SJSA1 (cell line): Measurements from ENCODE around the gene CSRP3. TPM values are rescaled to one million over a fixed set of nuclear protein-coding genes. Genes with fewer than 3 reads are reported as not detected.

ENCODE experiments used
- DNase-seq, 2 experiments: peaks; one replicate each; pipeline ENCODE4 v3.0.0-alpha.2; 2015 to 2020; ENCODE audit warnings: low spot score in 2 of 2, low read depth in 1 of 2
- H3K27ac ChIP-seq: fragments of 250-450 bp; sonication (Bioruptor Pico); 2 replicates; pipeline ENCODE4 v1.5.1; 2020; ENCODE audit warnings: mild to moderate bottlenecking, moderate library complexity
- H3K27me3 ChIP-seq: fragments of 250-450 bp; sonication (Bioruptor Pico); replicated peaks from 2 replicates; pipeline ENCODE4 v1.5.1; 2020; ENCODE audit warnings: mild to moderate bottlenecking, moderate library complexity
- H3K36me3 ChIP-seq: fragments of 250-450 bp; sonication (Bioruptor Pico); 2 replicates; pipeline ENCODE4 v1.5.1; 2020; ENCODE audit warnings: mild to moderate bottlenecking
- H3K4me1 ChIP-seq: fragments of 250-450 bp; sonication (Bioruptor Pico); replicated peaks from 2 replicates; pipeline ENCODE4 v1.6.1; 2021; ENCODE audit warnings: mild to moderate bottlenecking
- H3K4me3 ChIP-seq: fragments of 250-450 bp; sonication (Bioruptor Pico); 2 replicates; pipeline ENCODE4 v1.5.1; 2020; ENCODE audit warnings: mild to moderate bottlenecking
- H3K9me3 ChIP-seq: fragments of 250-450 bp; sonication (Bioruptor Pico); replicated peaks from 2 replicates; pipeline ENCODE4 v1.5.1; 2020; ENCODE audit warnings: mild to moderate bottlenecking
- total RNA-seq: library from RNA; depleted of rRNA; stranded (reverse); fragments of >200 nt; shearing (Covaris generic); gene quantifications from 2 replicates; pipeline ENCODE4 v1.2.3, GENCODE V29; 2014; rRNA removed

CSRP3 gene
- total RNA-seq: not detected in 2 replicates

DNA sequence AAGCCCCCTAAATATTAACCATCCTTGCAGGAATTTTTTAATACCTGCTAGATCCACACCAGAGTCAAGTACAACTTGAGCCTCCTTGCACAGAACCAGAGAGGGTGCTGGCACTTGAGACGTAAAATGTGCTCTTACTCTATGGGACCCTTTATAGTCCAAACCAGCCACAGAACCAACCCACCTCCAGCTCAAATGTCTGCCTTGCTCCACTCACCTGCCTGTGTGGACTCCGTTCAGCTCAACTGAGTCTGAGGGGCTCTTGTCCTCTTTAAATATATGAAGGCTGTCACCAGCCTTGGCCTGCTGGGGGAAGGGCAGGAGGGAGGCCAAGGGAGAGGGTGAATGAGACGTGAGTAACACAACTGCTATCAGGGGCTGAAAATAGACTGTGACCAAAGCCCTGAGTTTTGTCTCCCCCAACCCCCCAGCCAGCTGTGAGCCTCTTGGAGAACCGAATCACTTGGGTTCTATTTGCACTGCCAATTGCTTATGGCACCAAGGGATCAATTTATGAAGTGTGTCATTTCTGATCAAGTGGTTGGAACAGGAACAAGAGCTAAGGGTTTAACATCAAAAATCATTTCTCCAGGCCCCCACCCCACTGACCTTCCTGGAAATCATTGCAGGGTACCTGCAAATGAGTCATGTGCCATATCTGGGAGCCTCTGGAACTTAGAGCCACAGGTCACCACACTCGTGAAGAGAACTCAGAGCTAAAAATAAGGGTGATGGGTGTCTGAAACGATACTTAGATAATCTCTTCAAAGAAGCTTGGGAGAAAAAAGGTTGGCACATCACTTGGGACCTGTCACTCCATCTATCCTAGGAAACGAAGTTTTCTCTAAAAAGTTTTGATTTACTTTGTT, at the start of gene CSRP3:
Gene CSRP3 (minus strand): TSS at position 247 of the 869 bp plus-strand sequence. CDS start 9,535 bp downstream, outside the sequence.
- no peak for DNase-seq

DNA sequence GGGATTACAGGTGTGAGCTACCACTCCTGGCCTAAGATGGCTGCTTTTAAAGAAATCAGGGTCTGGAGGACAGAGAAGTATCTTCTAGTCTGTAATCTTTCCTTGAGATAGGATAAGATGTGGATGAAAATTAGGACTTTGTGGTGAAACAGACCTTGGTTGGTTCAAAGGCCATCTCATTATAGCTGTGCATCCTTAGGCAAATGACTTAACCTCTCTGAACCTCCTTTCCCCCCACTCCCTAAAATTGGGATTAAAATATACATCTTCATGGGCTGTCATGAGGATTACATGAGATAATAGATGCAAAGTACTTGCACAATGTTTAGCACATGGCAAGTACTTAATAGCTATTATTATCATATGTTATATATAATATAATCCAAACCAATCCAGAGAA, 49.8 kb upstream of the CSRP3 start:
- Histone ChIP-seq H3K36me3 (no peaks in the 10 kb centered on the region), H3K27me3 (no peaks in the 10 kb centered on the region), H3K27ac (no peak overlapping the region), H3K4me1 (no peaks in the 10 kb centered on the region), H3K4me3 (no peak overlapping the region), H3K9me3 (no peaks in the 10 kb centered on the region)
- no peak for DNase-seq

More for the DNA sequence above, at the start of gene CSRP3:
- H3K9me3 ChIP-seq: no peaks in the 10 kb centered on the region
- no peak within 1 kb of the TSS for H3K27ac ChIP-seq
- no peaks in the 10 kb centered on the region for H3K36me3 ChIP-seq
- H3K4me1 ChIP-seq: no peaks in the 10 kb centered on the region
- H3K4me3 ChIP-seq: no peak within 1 kb of the TSS
- H3K27me3 ChIP-seq: no peaks in the 10 kb centered on the region

DNA sequence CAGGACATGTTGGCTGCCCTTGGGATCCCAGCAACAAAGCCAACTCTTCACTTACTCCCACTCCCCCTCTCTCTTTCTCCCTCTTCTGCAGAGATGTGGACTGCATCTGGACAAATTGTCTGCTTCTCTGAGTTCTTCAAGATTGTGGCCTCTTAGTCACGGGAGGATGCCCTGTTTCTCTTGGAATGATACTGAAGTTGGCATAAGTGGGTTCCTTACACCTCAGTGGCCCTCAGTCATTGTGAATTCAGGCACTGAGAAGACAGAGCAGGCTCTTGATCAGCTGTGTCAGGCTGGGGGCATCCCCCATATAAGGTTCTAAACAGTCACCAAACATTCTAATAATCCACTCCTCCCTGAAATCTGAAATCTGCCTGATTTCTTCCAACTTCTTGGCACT, 45.0 kb upstream of the CSRP3 start:
- no peaks in the 10 kb centered on the region for H3K9me3 ChIP-seq
- DNase-seq: no peak
- peaks cover 3% of the 10 kb centered on the region for H3K4me1 ChIP-seq
- no peaks in the 10 kb centered on the region for H3K27me3 ChIP-seq
- H3K4me3 ChIP-seq: no peak overlapping the region
- H3K27ac ChIP-seq: no peak overlapping the region
- H3K36me3 ChIP-seq: no peaks in the 10 kb centered on the region

DNA sequence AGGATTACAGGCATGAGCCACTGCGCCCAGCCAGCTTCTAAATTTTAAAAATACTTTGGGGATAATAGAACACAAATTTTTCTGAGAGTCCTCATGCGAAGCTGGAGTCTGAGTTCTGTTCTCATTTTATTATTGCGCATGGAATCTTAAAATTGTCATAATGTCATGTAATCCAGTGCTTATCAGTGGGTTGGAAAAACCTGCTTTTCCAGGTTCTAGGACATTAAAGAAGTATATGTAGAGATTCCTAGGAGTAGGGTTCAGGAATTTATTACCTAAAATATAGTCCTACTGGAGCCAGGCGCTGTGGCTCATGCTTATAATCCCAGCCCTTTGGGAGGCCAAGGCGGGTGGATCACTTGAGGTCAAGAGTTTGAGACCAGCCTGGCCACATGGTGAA, 43.6 kb upstream of the CSRP3 start:
- peaks cover 3% of the 10 kb centered on the region for H3K4me1 ChIP-seq
- H3K27me3 ChIP-seq: no peaks in the 10 kb centered on the region
- no peak overlapping the region for H3K4me3 ChIP-seq
- DNase-seq: no peak
- no peaks in the 10 kb centered on the region for H3K9me3 ChIP-seq
- H3K27ac ChIP-seq: no peak overlapping the region
- peaks cover 2% of the 10 kb centered on the region; the same call in 1 of the 2 replicates for H3K36me3 ChIP-seq

DNA sequence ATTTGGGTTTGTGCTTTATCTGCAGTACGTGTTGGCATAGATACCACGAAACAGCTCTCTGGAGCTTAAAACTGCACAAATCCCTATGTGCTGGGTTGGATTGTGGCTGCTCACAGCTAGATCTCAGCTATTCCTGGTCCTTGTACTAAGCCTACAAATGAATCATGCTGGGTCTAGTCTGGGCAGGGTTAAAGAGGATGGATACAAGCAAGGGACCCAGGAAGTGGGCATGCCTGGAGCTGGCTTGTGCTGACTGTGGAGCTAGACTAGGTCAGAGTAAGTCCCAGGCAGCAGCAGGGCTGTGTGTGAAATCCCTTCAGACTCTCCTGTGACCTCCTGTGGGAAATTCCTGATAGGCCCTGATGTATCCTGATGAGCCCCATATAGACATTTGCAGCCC, 42.8 kb upstream of the CSRP3 start:
- Histone ChIP-seq H3K4me1 (peaks cover 3% of the 10 kb centered on the region), H3K4me3 (no peak overlapping the region), H3K36me3 (peaks cover 2% of the 10 kb centered on the region; the same call in 1 of the 2 replicates), H3K9me3 (no peaks in the 10 kb centered on the region), H3K27ac (no peak overlapping the region), H3K27me3 (no peaks in the 10 kb centered on the region)
- DNase-seq: no peak

DNA sequence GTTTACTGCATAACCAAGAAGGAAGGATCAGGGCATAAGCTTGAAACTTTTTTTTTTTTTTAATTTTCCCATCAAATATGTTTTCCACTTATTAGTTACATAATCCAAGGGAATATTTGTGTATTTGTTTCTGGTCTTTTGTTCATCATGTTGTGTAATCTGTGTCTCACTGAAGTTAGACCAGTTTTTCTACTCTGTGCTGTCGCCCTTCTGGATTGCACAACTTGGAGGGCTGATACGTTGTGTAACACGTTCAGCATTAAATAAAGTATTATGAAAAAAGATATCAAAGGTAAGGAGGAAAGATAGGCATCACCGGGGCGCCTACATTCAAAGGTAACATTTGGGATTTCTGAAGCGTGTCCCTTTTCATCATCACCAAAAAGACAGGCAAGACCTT, 42.3 kb upstream of the CSRP3 start:
- H3K27ac ChIP-seq: no peak overlapping the region
- no peaks in the 10 kb centered on the region for H3K27me3 ChIP-seq
- DNase-seq: no peak
- peaks cover 3% of the 10 kb centered on the region for H3K4me1 ChIP-seq
- H3K36me3 ChIP-seq: peaks cover 2% of the 10 kb centered on the region; the same call in 1 of the 2 replicates
- H3K9me3 ChIP-seq: no peaks in the 10 kb centered on the region
- H3K4me3 ChIP-seq: no peak overlapping the region

DNA sequence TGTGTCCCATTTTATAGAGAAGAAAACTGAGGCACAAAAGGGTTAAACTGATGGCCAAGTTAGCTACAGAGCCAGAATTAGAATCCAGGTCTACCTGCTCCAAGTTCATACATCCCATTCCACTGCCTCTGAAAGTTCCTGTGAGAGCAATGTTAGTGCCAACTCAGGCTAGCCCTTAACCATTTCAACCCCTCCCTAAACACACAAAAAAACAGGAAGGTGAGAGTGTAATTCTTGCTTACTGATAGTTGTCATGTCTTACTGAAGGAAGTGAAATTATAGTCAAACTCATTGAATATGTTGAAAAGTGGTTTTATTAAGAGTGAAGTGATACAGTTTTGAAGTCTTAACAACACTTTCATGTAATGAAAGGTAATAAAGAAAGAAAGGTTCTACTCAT, 41.8 kb upstream of the CSRP3 start:
- Histone ChIP-seq H3K27me3 (no peaks in the 10 kb centered on the region), H3K9me3 (no peaks in the 10 kb centered on the region), H3K27ac (no peak overlapping the region), H3K4me3 (no peak overlapping the region), H3K4me1 (peaks cover 3% of the 10 kb centered on the region), H3K36me3 (peaks cover 7% of the 10 kb centered on the region)
- DNase-seq: no peak

DNA sequence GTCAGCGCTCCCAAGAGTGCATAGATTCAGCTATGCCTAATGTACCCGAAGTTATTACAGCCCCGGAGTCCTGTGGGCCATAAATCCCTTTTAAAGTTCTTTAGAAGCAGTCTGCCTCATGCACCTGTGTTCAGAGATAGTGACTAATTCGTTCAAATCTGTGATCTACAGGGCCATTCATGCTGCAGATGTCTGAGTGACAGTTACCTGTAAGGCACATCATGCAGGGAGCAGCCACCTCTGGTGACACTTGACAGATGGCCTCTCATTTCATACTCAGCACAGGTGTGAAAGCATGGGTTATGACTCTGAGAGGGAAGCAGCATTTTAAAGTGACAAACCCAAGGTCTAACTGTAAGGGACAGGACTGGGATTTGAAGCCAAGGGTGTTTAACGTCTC, 41.4 kb upstream of the CSRP3 start:
- Histone ChIP-seq H3K36me3 (peaks cover 8% of the 10 kb centered on the region), H3K27me3 (no peaks in the 10 kb centered on the region), H3K4me3 (no peak overlapping the region), H3K9me3 (no peaks in the 10 kb centered on the region), H3K27ac (no peak overlapping the region), H3K4me1 (peaks cover 3% of the 10 kb centered on the region)
- DNase-seq: no peak

DNA sequence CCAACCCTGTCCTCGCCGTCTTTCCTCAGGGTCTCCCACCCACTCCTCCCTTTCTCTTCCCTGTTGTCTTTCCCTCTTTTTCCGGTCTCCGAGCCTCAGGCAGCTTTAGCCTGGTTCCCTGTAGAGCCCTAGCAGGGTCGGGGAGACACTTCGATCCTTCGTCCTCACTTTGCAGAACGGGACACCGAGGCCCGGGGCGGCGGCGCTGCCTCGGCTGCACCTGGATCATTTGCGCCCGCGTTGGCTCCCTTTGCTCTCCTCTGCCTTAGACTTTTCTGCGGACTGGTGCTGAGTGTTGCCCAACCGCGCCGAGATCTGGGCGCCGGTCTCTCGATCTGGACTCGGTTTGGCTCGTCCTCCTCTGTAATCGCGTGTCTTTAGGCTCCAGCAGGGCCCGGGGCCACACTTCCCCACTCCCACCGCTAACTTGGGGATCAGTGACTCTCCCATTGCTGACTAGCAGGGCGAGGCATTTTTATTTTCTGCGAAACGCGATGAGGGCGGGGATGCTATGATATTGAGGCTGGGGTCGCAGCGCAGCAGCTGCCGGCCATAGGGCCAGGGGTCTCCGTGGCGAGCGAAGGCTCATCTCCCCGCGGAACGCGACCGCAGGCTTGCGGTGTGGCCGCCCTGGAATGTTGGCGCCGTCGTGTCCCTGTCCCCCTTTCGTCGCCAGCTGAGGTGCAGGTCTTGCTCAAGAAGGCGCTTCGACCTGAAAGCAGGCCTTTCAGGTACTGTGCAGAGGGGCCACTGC, 40.6 kb upstream of the CSRP3 start:
- Histone ChIP-seq H3K9me3 (no peaks in the 10 kb centered on the region), H3K4me3 (peak overlapping the region; percentile 88), H3K36me3 (peaks cover 10% of the 10 kb centered on the region), H3K27ac (no peak overlapping the region), H3K27me3 (no peaks in the 10 kb centered on the region), H3K4me1 (peaks cover 3% of the 10 kb centered on the region)
- no peak for DNase-seq

DNA sequence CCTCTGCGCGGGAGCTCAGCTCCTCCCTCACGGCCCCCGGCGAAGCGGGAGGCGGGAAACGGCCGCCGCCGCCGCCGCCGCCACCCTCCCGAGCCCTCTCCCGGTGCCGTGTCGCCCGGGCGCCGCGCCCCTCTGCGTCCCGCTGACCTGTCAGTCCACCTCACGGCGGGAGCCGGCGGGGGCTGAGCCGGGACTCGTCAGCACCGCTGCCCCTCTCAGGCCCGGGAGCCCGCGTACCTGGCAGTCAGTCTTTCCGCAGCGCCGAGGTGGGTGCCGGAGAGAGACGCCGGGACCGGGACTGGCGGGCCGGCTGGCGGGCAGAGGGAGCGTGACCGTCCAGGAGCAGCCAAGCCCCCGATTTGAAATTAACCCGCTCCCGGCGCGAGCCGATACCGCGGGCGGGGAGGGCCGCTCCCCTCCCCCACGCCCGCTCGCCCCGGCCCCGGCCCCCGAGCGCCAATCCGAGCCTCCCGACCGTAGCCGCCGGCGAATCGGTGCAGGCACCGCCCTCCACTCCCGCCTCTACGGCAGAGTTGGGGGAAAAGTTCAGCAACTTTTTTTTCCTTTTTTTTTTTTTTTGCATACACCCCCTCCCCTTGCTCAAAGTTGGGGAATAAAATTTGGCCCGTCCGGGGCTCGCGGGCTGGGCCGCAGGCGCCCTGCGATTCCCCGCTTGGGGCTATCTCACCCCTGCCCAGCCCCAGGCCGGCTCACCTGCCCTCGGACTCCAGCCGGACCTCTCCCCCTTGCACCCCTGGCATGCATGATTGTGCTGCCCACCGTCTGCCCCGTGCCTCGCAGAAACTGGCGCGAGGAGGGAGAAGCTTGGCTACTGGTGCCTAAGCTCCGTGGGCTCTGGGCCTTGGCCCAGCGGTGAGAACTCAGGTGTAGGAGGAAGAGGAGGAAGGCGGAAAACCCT, 39.7 kb upstream of the CSRP3 start:
- H3K27me3 ChIP-seq: no peaks in the 10 kb centered on the region
- no peaks in the 10 kb centered on the region for H3K9me3 ChIP-seq
- peaks cover 3% of the 10 kb centered on the region for H3K4me1 ChIP-seq
- peak overlapping the region; percentile 91 for H3K27ac ChIP-seq
- peak; percentile 46 to 53 for DNase-seq
- peaks cover 16% of the 10 kb centered on the region for H3K36me3 ChIP-seq
- H3K4me3 ChIP-seq: peak overlapping the region; percentile 88

DNA sequence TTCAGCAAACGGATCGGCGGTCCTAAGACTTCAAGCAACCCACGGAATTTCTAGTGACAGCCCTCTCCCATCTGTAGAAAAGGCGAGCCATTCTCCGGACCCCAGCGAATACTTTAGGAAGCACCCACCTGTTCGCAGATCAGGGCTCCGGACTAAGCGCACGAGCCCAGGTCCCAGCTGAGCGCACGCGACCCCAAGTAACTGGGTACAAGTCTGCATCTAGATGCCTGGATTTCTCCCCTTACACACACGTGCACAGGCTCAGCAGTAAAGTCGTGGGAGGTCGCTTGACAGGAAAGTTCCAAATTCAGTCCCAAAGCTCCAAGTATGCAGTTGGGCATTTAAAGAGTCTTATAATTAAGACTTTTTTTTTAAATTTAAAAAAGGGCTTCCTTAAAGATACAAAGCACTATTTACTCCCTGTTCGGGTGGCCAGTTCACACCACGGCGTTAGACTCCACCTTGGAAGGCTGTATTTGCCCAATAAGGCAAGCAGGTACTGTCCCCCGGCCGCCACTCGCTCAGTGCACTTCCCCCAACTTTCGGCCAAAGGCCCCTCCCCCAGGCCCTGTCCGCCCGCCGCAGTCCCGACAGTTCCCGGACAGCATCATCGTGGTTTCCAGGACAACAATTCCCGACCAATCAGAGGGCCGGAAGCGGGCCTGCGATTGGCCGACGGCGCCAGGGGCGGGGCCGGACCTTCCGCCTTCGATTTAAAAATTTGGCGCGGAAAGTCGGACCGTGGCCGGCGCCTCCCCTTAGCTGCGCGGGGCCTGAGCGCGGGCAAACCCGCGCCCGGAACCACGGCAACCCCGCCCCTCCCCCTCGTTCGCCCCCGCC, 38.9 kb upstream of the CSRP3 start, which contains the start of gene E2F8:
Gene E2F8 (minus strand): TSS at position 526 of the 840 bp plus-strand sequence. CDS start 824 bp downstream, outside the sequence.
- H3K4me1 ChIP-seq: peaks cover 3% of the 10 kb centered on the region

DNA sequence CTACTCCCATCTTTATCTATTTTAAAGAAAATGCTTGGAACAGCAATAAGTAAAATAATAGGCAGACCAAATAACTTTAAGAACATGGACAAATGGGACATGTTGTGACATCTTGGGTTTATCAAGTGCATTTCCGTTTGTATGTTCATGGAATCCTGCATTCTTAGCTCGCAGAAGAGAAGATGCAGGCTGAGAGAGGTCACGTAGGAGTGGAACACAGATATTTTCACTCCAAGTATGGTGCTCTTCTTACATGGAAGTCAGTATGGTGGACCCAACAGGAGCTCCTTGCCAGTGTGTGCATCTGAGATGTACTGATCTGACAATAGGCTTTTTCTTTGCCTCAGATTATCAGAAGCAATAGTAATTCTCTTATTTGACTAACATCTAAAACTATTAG, 37.3 kb upstream of the CSRP3 start:
- Histone ChIP-seq H3K9me3 (no peaks in the 10 kb centered on the region), H3K36me3 (peaks cover 23% of the 10 kb centered on the region), H3K4me3 (no peak overlapping the region), H3K27ac (no peak overlapping the region), H3K4me1 (peaks cover 3% of the 10 kb centered on the region), H3K27me3 (no peaks in the 10 kb centered on the region)
- no peak for DNase-seq

More for the DNA sequence above, 38.9 kb upstream of the CSRP3 start, which contains the start of gene E2F8:
- Histone ChIP-seq H3K9me3 (no peaks in the 10 kb centered on the region), H3K4me3 (peak within 1 kb of the TSS; percentile 88), H3K27ac (peak within 1 kb of the TSS; percentile 91), H3K27me3 (no peaks in the 10 kb centered on the region), H3K36me3 (peaks cover 21% of the 10 kb centered on the region)
- DNase-seq: peak; percentile 86 to 91
